OCI-LY7 (cell line): Measurements from ENCODE around the gene MUC6. TPM values are rescaled to one million over a fixed set of nuclear protein-coding genes. Genes with fewer than 3 reads are reported as not detected.

ENCODE experiments used
- BruUV-seq: library from RNA; stranded (reverse); fragments of 400-500 nt; replicated peaks from 2 replicates; lab custom pipeline; 2021; lab: Mats Ljungman, UMichigan
- CTCF ChIA-PET: fragments of 300-600 bp; sonication (Branson Sonifier 250); formaldehyde crosslinking; loops from one replicate; lab custom pipeline; 2022; ENCODE audit warnings: antibody characterized with exemption; ENCODE audit not compliant: unreplicated experiment; lab: Charles Lee
- POLR2A ChIA-PET: fragments of 300-600 bp; sonication (Branson Sonifier 250); formaldehyde crosslinking; loops from one replicate; lab custom pipeline; 2022; ENCODE audit warnings: antibody characterized with exemption; lab: Charles Lee
- DNase-seq: peaks from one replicate; pipeline ENCODE4 v3.0.0-alpha.2; 2015; ENCODE audit warnings: low spot score
- H2AFZ ChIP-seq: fragments of 200-600 bp; sonication (generic), shearing (Covaris generic); 2 replicates; pipeline ENCODE4 v1.6.1; 2014; ENCODE audit warnings: mild to moderate bottlenecking, antibody characterized with exemption, low read length, moderate library complexity
- H3K27ac ChIP-seq: fragments of 200-600 bp; sonication (generic); 2 replicates; pipeline ENCODE4 v1.5.1; 2014; ENCODE audit warnings: mixed run types, low read depth, mild to moderate bottlenecking, moderate library complexity, low read length, inconsistent platforms; ENCODE audit not compliant: poor library complexity, severe bottlenecking
- H3K36me3 ChIP-seq: fragments of 200-600 bp; sonication (generic); 2 replicates; pipeline ENCODE4 v1.6.1; 2014; ENCODE audit warnings: mild to moderate bottlenecking, antibody characterized with exemption, low read length, moderate library complexity, mixed read lengths; ENCODE audit not compliant: insufficient read depth
- H3K4me1 ChIP-seq: fragments of 200-600 bp; sonication (generic); 2 replicates; pipeline ENCODE4 v1.5.1; 2014; ENCODE audit warnings: mild to moderate bottlenecking, low read length; ENCODE audit not compliant: insufficient read depth, poor library complexity, severe bottlenecking
- H3K4me2 ChIP-seq: fragments of 200-600 bp; sonication (generic); 2 replicates; pipeline ENCODE4 v1.6.1; 2014; ENCODE audit warnings: mild to moderate bottlenecking, low read length
- H3K4me3 ChIP-seq: fragments of 200-600 bp; sonication (generic); 2 replicates; pipeline ENCODE4 v1.5.1; 2014; ENCODE audit warnings: mild to moderate bottlenecking, low read depth, low read length; ENCODE audit not compliant: poor library complexity, severe bottlenecking
- H3K79me2 ChIP-seq: fragments of 200-600 bp; sonication (generic); 2 replicates; pipeline ENCODE4 v1.6.1; 2016; ENCODE audit warnings: low read depth, mild to moderate bottlenecking, low read length, moderate library complexity, mixed read lengths; ENCODE audit not compliant: insufficient read depth
- H3K9me2 ChIP-seq: fragments of 200-600 bp; sonication (generic); 2 replicates; pipeline ENCODE4 v1.6.1; 2016; ENCODE audit warnings: mild to moderate bottlenecking, low read length, mixed read lengths; ENCODE audit not compliant: insufficient read depth
- H3K9me3 ChIP-seq: fragments of 200-600 bp; sonication (generic); 2 replicates; pipeline ENCODE4 v1.6.1; 2014; ENCODE audit warnings: mild to moderate bottlenecking, mixed run types, low read length, mixed read lengths
- H4K20me1 ChIP-seq: fragments of 200-600 bp; sonication (generic); 2 replicates; pipeline ENCODE4 v1.6.1; 2014; ENCODE audit warnings: mild to moderate bottlenecking, antibody characterized with exemption, low read length, moderate library complexity, mixed read lengths; ENCODE audit not compliant: insufficient read depth
- CTCF ChIP-seq: fragments of 200-600 bp; sonication (generic); conservative IDR thresholded peaks from 2 replicates; pipeline ENCODE4 v1.5.1; 2014; ENCODE audit warnings: mild to moderate bottlenecking, antibody characterized with exemption, low read length, moderate library complexity, mixed read lengths
- EZH2phosphoT487 ChIP-seq: fragments of 200-600 bp; sonication (generic); IDR thresholded peaks from 2 replicates; pipeline ENCODE4 v1.6.1; 2018; ENCODE audit warnings: low read depth, borderline replicate concordance, mild to moderate bottlenecking, mixed run types, antibody characterized with exemption, low read length, moderate library complexity, mixed read lengths
- intact Hi-C: fragments of 100-400 bp; cut with micrococcal nuclease; formaldehyde crosslinking; loops from one replicate; pipeline ENCODE4 v1.10.0; 2022; ENCODE audit not compliant: unreplicated experiment
- total RNA-seq, 2 experiments: library from RNA; depleted of rRNA in 1 of 2; stranded (reverse); fragments of >200 nt in 1 of 2; shearing (Covaris generic) in 1 of 2; gene quantifications; 2 replicates each; pipeline ENCODE4 v1.2.3, GENCODE V29; 2014 to 2022

The MUC6 gene
- total RNA-seq, 2 experiments from 2014 or later = not detected

- intact Hi-C loops = no loop called here
- Histone ChIP-seq H2AFZ (no peak overlapping the region), H3K9me2 (no peaks in the 10 kb centered on the region), H3K9me3 (no peaks in the 10 kb centered on the region), H3K27ac (no peak overlapping the region), H3K4me2 (no peak overlapping the region), H4K20me1 (no peaks in the 10 kb centered on the region), H3K4me3 (no peak overlapping the region), H3K79me2 (no peaks in the 10 kb centered on the region), H3K36me3 (peaks cover 61% of the 10 kb centered on the region), H3K4me1 (no peaks in the 10 kb centered on the region)
- ChIA-PET POLR2A (no interaction called here), CTCF (no interaction called here)
- no TSS peak for BruUV-seq
- DNase-seq = no peak
- TF ChIP-seq EZH2phosphoT487 (no peak), CTCF (no peak)
These were observed 51.1 kb downstream of the MUC6 start for GRCh38 chr11:985406-985805.

GRCh38 chr11:984546-984945, 52.0 kb downstream of the MUC6 start:
- H3K36me3 ChIP-seq = peaks cover 57% of the 10 kb centered on the region
- H3K9me2 ChIP-seq = no peaks in the 10 kb centered on the region
- H3K27ac ChIP-seq = no peak overlapping the region
- no peak for TF ChIP-seq EZH2phosphoT487
- no peak for TF ChIP-seq CTCF
- no peak overlapping the region for H3K4me2 ChIP-seq
- no peaks in the 10 kb centered on the region for H4K20me1 ChIP-seq
- POLR2A ChIA-PET = no interaction called here
- CTCF ChIA-PET = no interaction called here
- no peak overlapping the region for H3K4me3 ChIP-seq
- no peaks in the 10 kb centered on the region for H3K9me3 ChIP-seq
- no peak for DNase-seq
- no peaks in the 10 kb centered on the region for H3K4me1 ChIP-seq
- no peak overlapping the region for H2AFZ ChIP-seq
- intact Hi-C loops = no loop called here
- H3K79me2 ChIP-seq = no peaks in the 10 kb centered on the region
- BruUV-seq = no TSS peak

GRCh38 chr11:981764-982163, 54.8 kb downstream of the MUC6 start:
- no TSS peak for BruUV-seq
- intact Hi-C loops = no loop called here
- Histone ChIP-seq H4K20me1 (no peaks in the 10 kb centered on the region), H3K4me3 (no peak overlapping the region), H3K79me2 (no peaks in the 10 kb centered on the region), H2AFZ (no peak overlapping the region), H3K27ac (no peak overlapping the region), H3K9me3 (no peaks in the 10 kb centered on the region), H3K9me2 (no peaks in the 10 kb centered on the region), H3K36me3 (peaks cover 51% of the 10 kb centered on the region), H3K4me1 (no peaks in the 10 kb centered on the region), H3K4me2 (no peak overlapping the region)
- no peak for TF ChIP-seq CTCF
- no peak for TF ChIP-seq EZH2phosphoT487
- no peak for DNase-seq
- POLR2A ChIA-PET = no interaction called here
- CTCF ChIA-PET = no interaction called here
